Measurements from ENCODE around the gene PGBD5. TPM values are rescaled to one million over a fixed set of nuclear protein-coding genes. Genes with fewer than 3 reads are reported as not detected.

PGBD5 gene
- polyA plus RNA-seq, 3 donors: 0.44 TPM; not detected in 2

DNA sequence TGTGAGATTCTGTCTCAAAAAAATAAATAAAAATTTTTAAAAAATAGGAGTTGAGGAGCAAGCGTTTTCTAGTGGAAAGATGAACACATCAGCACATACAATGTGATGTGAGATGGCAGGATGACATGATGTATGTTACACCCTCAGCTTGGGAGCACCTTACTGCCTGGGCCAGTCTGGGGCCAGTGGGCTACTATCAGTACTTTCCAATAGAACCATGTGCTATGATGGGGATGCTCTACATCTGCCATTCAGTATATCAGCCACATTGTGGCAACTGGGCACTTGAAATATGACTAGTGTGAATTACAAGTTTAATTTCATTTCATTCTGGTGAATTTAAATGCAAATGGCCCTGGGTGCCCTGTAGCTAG lies 156.0 kb downstream of the PGBD5 start:
- intact Hi-C loops (cut with micrococcal nuclease): no loop called here
- Mint-ChIP-seq H3K4me3 (no peak overlapping the region), H3K4me1 (peaks cover 10% of the 10 kb centered on the region), H3K27me3 (ENCODE audit: low read depth in 3 of 3) (peaks cover 0 to 1% (median 0%) of the 10 kb centered on the region in 3 donors), H3K27ac (peak overlapping the region in 1 of 7 donors; percentile 26), H3K9me3 (no peaks in the 10 kb centered on the region), H3K36me3 (peaks cover 51 to 74% of the 10 kb centered on the region in 2 donors)
- H3K4me2 ChIP-seq (replicated peaks; ENCODE audit: extremely low read depth, low read length, poor library complexity, severe bottlenecking): no peak overlapping the region
- H3K27me3 ChIP-seq (ENCODE audit: control insufficient read depth in 2 of 2, insufficient read depth in 2 of 2, low read length in 2 of 2): no peaks in the 10 kb centered on the region
- no peaks in the 10 kb centered on the region for H3K9me3 ChIP-seq (replicated peaks in 1 of 2; ENCODE audit: control insufficient read depth in 1 of 2, insufficient read depth in 1 of 2, low read length in 2 of 2)
- H3K4me3 ChIP-seq (replicated peaks in 1 of 3; ENCODE audit: low read depth in 2 of 3, low read length in 3 of 3): no peak overlapping the region
- DNase-seq: no peak
- no CpG with 5 or more reads among the region's 1 CpG for WGBS (ENCODE audit: insufficient coverage)
- H3K9ac ChIP-seq (ENCODE audit: insufficient read depth, low read length, poor library complexity, severe bottlenecking): no peak overlapping the region
- H3K27ac ChIP-seq (ENCODE audit: low read depth in 1 of 2, low read length in 2 of 2): no peak overlapping the region
- H3K36me3 ChIP-seq (replicated peaks in 1 of 2; ENCODE audit: control insufficient read depth in 1 of 2, insufficient read depth in 2 of 2, low read length in 2 of 2): peaks cover 46 to 86% of the 10 kb centered on the region in 2 donors
- H3K4me1 ChIP-seq (ENCODE audit: control insufficient read depth in 1 of 2, insufficient read depth in 2 of 2, low read length in 2 of 2): peaks cover 0 to 4% of the 10 kb centered on the region in 2 donors
- no peaks in the 10 kb centered on the region for H3K79me2 ChIP-seq (ENCODE audit: insufficient read depth, low read length)
- no peaks in the 10 kb centered on the region for H4K20me1 ChIP-seq (ENCODE audit: insufficient read depth, low read length)
- no peak overlapping the region for H2AFZ ChIP-seq (ENCODE audit: insufficient read depth, low read depth, low read length, poor library complexity, severe bottlenecking)
- TF ChIP-seq, protein P1, sequence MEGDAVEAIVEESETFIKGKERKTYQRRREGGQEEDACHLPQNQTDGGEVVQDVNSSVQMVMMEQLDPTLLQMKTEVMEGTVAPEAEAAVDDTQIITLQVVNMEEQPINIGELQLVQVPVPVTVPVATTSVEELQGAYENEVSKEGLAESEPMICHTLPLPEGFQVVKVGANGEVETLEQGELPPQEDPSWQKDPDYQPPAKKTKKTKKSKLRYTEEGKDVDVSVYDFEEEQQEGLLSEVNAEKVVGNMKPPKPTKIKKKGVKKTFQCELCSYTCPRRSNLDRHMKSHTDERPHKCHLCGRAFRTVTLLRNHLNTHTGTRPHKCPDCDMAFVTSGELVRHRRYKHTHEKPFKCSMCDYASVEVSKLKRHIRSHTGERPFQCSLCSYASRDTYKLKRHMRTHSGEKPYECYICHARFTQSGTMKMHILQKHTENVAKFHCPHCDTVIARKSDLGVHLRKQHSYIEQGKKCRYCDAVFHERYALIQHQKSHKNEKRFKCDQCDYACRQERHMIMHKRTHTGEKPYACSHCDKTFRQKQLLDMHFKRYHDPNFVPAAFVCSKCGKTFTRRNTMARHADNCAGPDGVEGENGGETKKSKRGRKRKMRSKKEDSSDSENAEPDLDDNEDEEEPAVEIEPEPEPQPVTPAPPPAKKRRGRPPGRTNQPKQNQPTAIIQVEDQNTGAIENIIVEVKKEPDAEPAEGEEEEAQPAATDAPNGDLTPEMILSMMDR (IDR thresholded peaks at IDR 0.05): no peak

DNA sequence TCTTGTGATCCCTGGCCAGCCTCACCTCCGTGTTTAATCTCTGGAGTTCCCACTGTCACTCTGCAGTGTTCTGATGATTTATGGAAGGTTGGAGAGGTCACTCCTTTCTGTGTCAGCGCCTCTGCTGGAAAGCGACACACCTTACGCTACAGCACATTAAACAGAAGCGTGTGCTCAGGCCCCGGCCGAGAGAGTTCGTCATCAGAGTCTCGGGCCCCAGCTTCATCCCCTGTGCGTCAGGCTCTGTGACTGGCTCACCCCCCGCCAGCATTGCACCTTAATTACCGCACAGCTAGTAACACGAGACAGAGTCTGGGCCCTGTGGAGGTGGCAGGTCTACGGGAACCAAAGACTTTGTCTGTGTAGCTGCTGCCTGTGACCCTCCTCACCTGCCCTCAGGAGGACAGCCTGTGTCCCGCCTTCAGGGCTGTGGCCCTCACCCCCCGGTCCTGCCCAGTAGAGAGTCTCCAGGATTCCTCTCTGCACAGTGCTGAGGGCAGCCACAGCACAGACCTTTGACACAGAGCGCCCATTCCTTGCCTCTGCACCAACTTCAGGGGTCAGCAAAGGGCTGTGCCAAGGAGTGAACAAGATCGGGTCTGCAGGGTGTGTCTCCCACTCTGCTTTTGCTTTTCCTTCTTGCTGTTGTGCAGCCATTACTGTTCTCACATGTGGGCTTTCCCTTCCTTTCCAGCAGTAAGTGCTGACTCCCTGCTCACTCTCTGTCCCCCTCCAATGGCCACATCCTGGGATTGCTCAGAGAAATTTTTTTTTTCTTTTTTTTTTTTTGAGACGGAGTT lies 157.6 kb downstream of the PGBD5 start:
- H3K9me3 Mint-ChIP-seq: no peaks in the 10 kb centered on the region
- no peak overlapping the region for H3K9ac ChIP-seq (ENCODE audit: insufficient read depth, low read length, poor library complexity, severe bottlenecking)

More for the DNA sequence above, 157.6 kb downstream of the PGBD5 start:
- Histone ChIP-seq H3K4me3 (replicated peaks in 1 of 3; ENCODE audit: low read depth in 2 of 3, low read length in 3 of 3) (no peak overlapping the region), H3K9me3 (replicated peaks in 1 of 2; ENCODE audit: control insufficient read depth in 1 of 2, insufficient read depth in 1 of 2, low read length in 2 of 2) (no peaks in the 10 kb centered on the region), H2AFZ (ENCODE audit: insufficient read depth, low read depth, low read length, poor library complexity, severe bottlenecking) (no peak overlapping the region), H3K27me3 (ENCODE audit: control insufficient read depth in 2 of 2, insufficient read depth in 2 of 2, low read length in 2 of 2) (no peaks in the 10 kb centered on the region), H3K27ac (ENCODE audit: low read depth in 1 of 2, low read length in 2 of 2) (no peak overlapping the region), H4K20me1 (ENCODE audit: insufficient read depth, low read length) (no peaks in the 10 kb centered on the region), H3K4me2 (replicated peaks; ENCODE audit: extremely low read depth, low read length, poor library complexity, severe bottlenecking) (no peak overlapping the region), H3K36me3 (replicated peaks in 1 of 2; ENCODE audit: control insufficient read depth in 1 of 2, insufficient read depth in 2 of 2, low read length in 2 of 2) (peaks cover 49 to 86% of the 10 kb centered on the region in 2 donors), H3K79me2 (ENCODE audit: insufficient read depth, low read length) (no peaks in the 10 kb centered on the region), H3K4me1 (ENCODE audit: control insufficient read depth in 1 of 2, insufficient read depth in 2 of 2, low read length in 2 of 2) (peaks cover 0 to 4% of the 10 kb centered on the region in 2 donors)
- WGBS (ENCODE audit: insufficient coverage): 87% methylated on average over 14 of the region's 19 CpGs
- TF ChIP-seq, protein P1 (IDR thresholded peaks at IDR 0.05): peak; percentile 25
- peaks cover 59 to 83% of the 10 kb centered on the region in 2 donors for H3K36me3 Mint-ChIP-seq
- intact Hi-C loops (cut with micrococcal nuclease): no loop called here
- peaks cover 0 to 1% (median 0%) of the 10 kb centered on the region in 3 donors for H3K27me3 Mint-ChIP-seq (ENCODE audit: low read depth in 3 of 3)
- peaks cover 8% of the 10 kb centered on the region for H3K4me1 Mint-ChIP-seq
- H3K4me3 Mint-ChIP-seq: no peak overlapping the region
- peak overlapping the region in 1 of 7 donors; percentile 48 for H3K27ac Mint-ChIP-seq
- DNase-seq: no peak

All from CD14-positive monocyte (primary cell).